SK-N-SH (cell line): ENCODE measurements around the gene CRAT. TPM values are rescaled to one million over a fixed set of nuclear protein-coding genes. Genes with fewer than 3 reads are reported as not detected.

Experiments used
- CTCF ChIA-PET: fragments of 300-600, 350-600 bp; formaldehyde crosslinking; extraction: SDS; loops from one replicate; lab custom pipeline; 2021; lab: Yijun Ruan, JAX
- POLR2A ChIA-PET: fragments of 350-600 bp; sonication (Branson Sonifier 250); formaldehyde crosslinking; extraction: SDS; loops from one replicate; lab custom pipeline; 2020; ENCODE audit warnings: antibody characterized with exemption, inconsistent platforms; lab: Yijun Ruan, JAX
- DNase-seq: peaks from one replicate; pipeline ENCODE4 v3.0.0; 2012
- H2AFZ ChIP-seq: fragments of 200-600 bp; sonication (generic); 2 replicates; pipeline ENCODE4 v1.8.1; 2016; ENCODE audit warnings: antibody characterized with exemption, mild to moderate bottlenecking, low read depth
- H3F3A ChIP-seq: fragments of 200-600 bp; sonication (generic); replicated peaks from 2 replicates; pipeline ENCODE3; 2016; ENCODE audit warnings: antibody characterized with exemption, mild to moderate bottlenecking; ENCODE audit not compliant: insufficient read depth
- H3K27ac ChIP-seq, 2 experiments: fragments of 200-500 bp in 1 of 2; fragments of 200-600 bp in 1 of 2; sonication (Bioruptor generic) in 1 of 2; sonication (generic), shearing (Covaris generic) in 1 of 2; 2 replicates each; pipeline versions ENCODE4 v1.5.1 to v1.6.1; 2014 to 2016; ENCODE audit warnings: low read depth in 2 of 2, inconsistent platforms in 1 of 2, low read length in 1 of 2, mild to moderate bottlenecking in 1 of 2, mixed read lengths in 1 of 2
- H3K27me3 ChIP-seq: fragments of 200-600 bp; sonication (generic), shearing (Covaris generic); 2 replicates; pipeline ENCODE4 v1.6.1; 2016; ENCODE audit warnings: mixed run types; ENCODE audit not compliant: insufficient read depth
- H3K36me3 ChIP-seq, 2 experiments: fragments of 200-500 bp in 1 of 2; fragments of 200-600 bp in 1 of 2; sonication (Bioruptor generic) in 1 of 2; sonication (generic) in 1 of 2; replicated peaks in 1 of 2; 2 replicates each; pipeline versions ENCODE3 to v1.5.1; 2014 to 2016; ENCODE audit warnings: low read length in 1 of 2, mild to moderate bottlenecking in 1 of 2; ENCODE audit not compliant: insufficient read depth in 2 of 2, control insufficient read depth in 1 of 2
- H3K4me1 ChIP-seq, 2 experiments: fragments of 200-500 bp in 1 of 2; fragments of 200-600 bp in 1 of 2; sonication (Bioruptor generic) in 1 of 2; sonication (generic), shearing (Covaris generic) in 1 of 2; 2 replicates each; pipeline versions ENCODE4 v1.5.1 to v1.6.1; 2014 to 2016; ENCODE audit warnings: low read depth in 1 of 2, low read length in 1 of 2, mixed run types in 1 of 2; ENCODE audit not compliant: insufficient read depth in 2 of 2, control insufficient read depth in 1 of 2
- H3K4me2 ChIP-seq: fragments of 200-600 bp; sonication (generic), shearing (Covaris generic); 2 replicates; pipeline ENCODE4 v1.6.1; 2017; ENCODE audit warnings: mixed run types
- H3K4me3 ChIP-seq, 2 experiments: fragments of 200-500 bp in 1 of 2; fragments of 200-600 bp in 1 of 2; sonication (Bioruptor generic) in 1 of 2; sonication (generic), shearing (Covaris generic) in 1 of 2; 2 replicates each; pipeline versions ENCODE4 v1.5.1 to v1.8.1; 2014 to 2016; ENCODE audit warnings: low read depth in 2 of 2, inconsistent platforms in 1 of 2, low read length in 1 of 2, mild to moderate bottlenecking in 1 of 2, mixed read lengths in 1 of 2, moderate library complexity in 1 of 2
- H3K79me2 ChIP-seq: fragments of 200-600 bp; sonication (generic); 2 replicates; pipeline ENCODE4 v1.8.1; 2017; ENCODE audit warnings: mild to moderate bottlenecking; ENCODE audit not compliant: insufficient read depth
- H3K9ac ChIP-seq: fragments of 200-600 bp; sonication (generic); 2 replicates; pipeline ENCODE4 v1.6.1; 2017; ENCODE audit warnings: mixed run types
- H3K9me2 ChIP-seq: fragments of 200-600 bp; sonication (generic); 2 replicates; pipeline ENCODE4 v1.6.1; 2017; ENCODE audit warnings: mixed run types
- H3K9me3 ChIP-seq: fragments of 200-600 bp; sonication (generic); 2 replicates; pipeline ENCODE4 v1.6.1; 2017; ENCODE audit warnings: mixed run types, mild to moderate bottlenecking, moderate library complexity
- H4K20me1 ChIP-seq: fragments of 200-600 bp; sonication (generic); 2 replicates; pipeline ENCODE4 v1.6.1; 2017; ENCODE audit warnings: mild to moderate bottlenecking, mixed run types; ENCODE audit not compliant: insufficient read depth
- CHD2 ChIP-seq: fragments of 150-350 bp; IDR thresholded peaks from 2 replicates; pipeline ENCODE4 v1.6.1; 2018; ENCODE audit warnings: low read length; ENCODE audit not compliant: partially characterized antibody
- ELF1 ChIP-seq: IDR thresholded peaks from 2 replicates; pipeline ENCODE4 v1.4.0; 2012
- EP300 ChIP-seq, 2 experiments: IDR thresholded peaks; 2 replicates each; pipeline versions ENCODE4 v1.4.0 to v1.6.1; 2012; ENCODE audit warnings: borderline replicate concordance in 1 of 2, low read depth in 1 of 2, low read length in 1 of 2
- EZH2phosphoT487 ChIP-seq: fragments of 200-600 bp; sonication (generic); IDR thresholded peaks from 2 replicates; pipeline ENCODE4 v1.6.1; 2017; ENCODE audit warnings: low read depth, mixed run types, mild to moderate bottlenecking, antibody characterized with exemption, moderate library complexity, borderline replicate concordance
- FOXJ3 ChIP-seq: sonication (generic); formaldehyde crosslinking; IDR thresholded peaks from 2 replicates; pipeline ENCODE4 v1.5.1; 2020; ENCODE audit warnings: mild to moderate bottlenecking, missing genetic modification reagents
- FOXM1 ChIP-seq: IDR thresholded peaks from 2 replicates; pipeline ENCODE4 v1.4.0; 2012; ENCODE audit warnings: low read depth, mild to moderate bottlenecking
- GABPA ChIP-seq: IDR thresholded peaks from 2 replicates; pipeline ENCODE4 v1.4.0; 2012; ENCODE audit warnings: low read depth, mild to moderate bottlenecking
- GATA2 ChIP-seq: sonication (generic); formaldehyde crosslinking; IDR thresholded peaks from 2 replicates; pipeline ENCODE4 v1.5.0; 2020; ENCODE audit warnings: mild to moderate bottlenecking, missing genetic modification reagents
- MAX ChIP-seq: IDR thresholded peaks from 2 replicates; pipeline ENCODE4 v1.4.0; 2012; ENCODE audit warnings: low read depth
- MXI1 ChIP-seq: IDR thresholded peaks from 2 replicates; pipeline ENCODE4 v1.6.1; 2012; ENCODE audit warnings: mild to moderate bottlenecking, low read depth, low read length, improper control_type of control experiment
- NFIC ChIP-seq: IDR thresholded peaks from 2 replicates; pipeline ENCODE4 v1.4.0; 2012; ENCODE audit warnings: borderline replicate concordance
- NRF1 ChIP-seq: IDR thresholded peaks from 2 replicates; pipeline ENCODE4 v1.6.1; 2012; ENCODE audit warnings: low read depth, mild to moderate bottlenecking, low read length
- RAD21 ChIP-seq: IDR thresholded peaks from 2 replicates; pipeline ENCODE4 v1.6.1; 2012; ENCODE audit warnings: mild to moderate bottlenecking, low read length
- RCOR1 ChIP-seq: fragments of 150-350 bp; IDR thresholded peaks from 2 replicates; pipeline ENCODE4 v1.6.1; 2017; ENCODE audit warnings: antibody characterized with exemption, low read length
- RXRA ChIP-seq: IDR thresholded peaks from 2 replicates; pipeline ENCODE4 v1.4.0; 2012; ENCODE audit warnings: low read depth, mild to moderate bottlenecking, borderline replicate concordance
- SMC3 ChIP-seq: IDR thresholded peaks from 2 replicates; pipeline ENCODE4 v1.6.1; 2012; ENCODE audit warnings: low read depth, low read length, improper control_type of control experiment
- TAF1 ChIP-seq: IDR thresholded peaks from 2 replicates; pipeline ENCODE4 v1.6.1; 2012; ENCODE audit warnings: low read depth, mild to moderate bottlenecking, low read length, moderate library complexity, borderline replicate concordance
- TCF12 ChIP-seq: IDR thresholded peaks from 2 replicates; pipeline ENCODE4 v1.4.0; 2012
- TEAD4 ChIP-seq: IDR thresholded peaks from 2 replicates; pipeline ENCODE4 v1.4.0; 2012; ENCODE audit warnings: mild to moderate bottlenecking, borderline replicate concordance; ENCODE audit not compliant: insufficient read depth
- USF1 ChIP-seq: IDR thresholded peaks from 2 replicates; pipeline ENCODE4 v1.4.0; 2012; ENCODE audit warnings: low read depth, borderline replicate concordance
- USF2 ChIP-seq: fragments of 150-350 bp; IDR thresholded peaks from 2 replicates; pipeline ENCODE4 v1.6.1; 2017; ENCODE audit warnings: antibody characterized with exemption, low read length, low read depth, borderline replicate concordance
- WGBS: methylation state at CpG from one replicate; pipeline ENCODE4 v1.1.6; 2017; ENCODE audit warnings: low lambda C conversion rate; 5-methylcytosine and 5-hydroxymethylcytosine counted together
- polyA plus RNA-seq, 3 experiments: library from polyadenylated mRNA; depleted of rRNA; stranded (reverse); fragments of >200 nt; gene quantifications; 2 replicates each; pipeline ENCODE4 v1.2.3, GENCODE V29; 2012
- TF ChIP-seq, protein P1 (sequence below): fragments of 150-350 bp; IDR thresholded peaks from 2 replicates; pipeline ENCODE4 v1.6.1; 2016; ENCODE audit warnings: mild to moderate bottlenecking, low read depth, low read length

CRAT gene
- polyA plus RNA-seq, 1 of the 3 experiments (the other 2 are of a cell fraction): 44.5 TPM

- TF ChIP-seq NFIC (no peak), RCOR1 (no peak), USF2 (no peak), EP300 (IDR thresholded peaks at IDR 0.05; ENCODE audit: borderline replicate concordance in 1 of 2, low read depth in 1 of 2, low read length in 1 of 2) (no peak), FOXJ3 (CRISPR knock-in tag) (no peak), NRF1 (no peak), GATA2 (CRISPR knock-in tag) (no peak), TCF12 (no peak), EZH2phosphoT487 (no peak), MAX (no peak), TAF1 (no peak), TEAD4 (no peak), SMC3 (no peak), MXI1 (no peak), ELF1 (no peak), RAD21 (no peak)
- TF ChIP-seq, all 33 proteins: peak for 0
- DNase-seq: no peak
- ChIA-PET POLR2A (no interaction called here), CTCF (interaction anchor here (1.2 kb wide), 1 partner anchor 8 kb away, joined by 4 read pairs; no protein-coding TSS in a partner anchor)
- H3K4me3 ChIP-seq: no peak overlapping the region
- no peaks in the 10 kb centered on the region for H3K79me2 ChIP-seq
- no peaks in the 10 kb centered on the region for H3K9me2 ChIP-seq
- no peak overlapping the region for H3K4me2 ChIP-seq
- WGBS: 76% methylated on average over 18 of the region's 21 CpGs
- no peaks in the 10 kb centered on the region for H3K27me3 ChIP-seq
- H3K27ac ChIP-seq: no peak overlapping the region
- H4K20me1 ChIP-seq: no peaks in the 10 kb centered on the region
- H3K9me3 ChIP-seq: no peaks in the 10 kb centered on the region
- no peak overlapping the region for H3K9ac ChIP-seq
- peaks cover 0 to 14% of the 10 kb centered on the region in 2 experiments for H3K36me3 ChIP-seq
- no peak overlapping the region for H2AFZ ChIP-seq
- H3F3A ChIP-seq: no peaks in the 10 kb centered on the region
- no peaks in the 10 kb centered on the region for H3K4me1 ChIP-seq
Observed at GRCh38 chr9:129058965-129059795, 51.4 kb downstream of the CRAT start.

DNA sequence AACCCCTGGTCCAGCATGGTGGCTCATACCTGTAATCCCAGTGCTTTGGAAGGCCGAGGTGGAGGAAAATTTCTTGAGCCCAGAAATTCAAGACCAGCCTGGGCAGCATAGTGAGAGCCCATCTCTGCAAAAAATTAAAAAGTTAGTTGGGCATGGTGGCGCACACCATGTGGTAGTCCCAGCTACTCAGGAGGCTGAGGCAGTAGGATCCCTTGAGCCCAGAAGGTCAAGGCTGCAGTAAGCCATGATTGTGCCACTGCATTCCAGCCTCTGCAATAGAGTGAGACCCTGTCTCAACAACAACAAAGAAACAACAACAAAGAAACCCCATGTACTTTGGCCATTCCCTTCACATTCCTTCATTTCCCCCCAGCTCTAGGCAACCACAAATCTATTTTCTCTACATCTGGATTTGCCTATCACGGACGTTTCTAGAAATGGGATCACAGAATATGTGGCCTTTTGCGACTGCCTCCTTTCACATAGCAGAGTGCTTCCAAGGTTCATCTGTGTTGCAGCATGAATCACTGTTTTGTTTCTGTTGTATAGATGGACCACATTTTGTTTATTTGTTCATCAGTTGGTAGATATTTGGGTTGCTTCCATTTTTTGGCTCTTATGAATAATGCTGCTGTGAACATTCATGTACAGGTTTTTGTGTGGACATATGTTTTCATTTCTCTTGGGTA, 56.3 kb downstream of the CRAT start:
- H4K20me1 ChIP-seq: no peaks in the 10 kb centered on the region
- H3K4me3 ChIP-seq: no peak overlapping the region
- H3K9me3 ChIP-seq: no peaks in the 10 kb centered on the region
- no peaks in the 10 kb centered on the region for H3K79me2 ChIP-seq
- H3K9ac ChIP-seq: no peak overlapping the region
- H2AFZ ChIP-seq: no peak overlapping the region
- no peak for DNase-seq
- no peak overlapping the region for H3K27ac ChIP-seq
- H3K27me3 ChIP-seq: no peaks in the 10 kb centered on the region
- H3K4me2 ChIP-seq: no peak overlapping the region
- WGBS: 90% methylated on average over 4 of the region's 5 CpGs
- H3K36me3 ChIP-seq: peaks cover 0 to 8% of the 10 kb centered on the region in 2 experiments
- H3K9me2 ChIP-seq: no peaks in the 10 kb centered on the region
- ChIA-PET CTCF (no interaction called here), POLR2A (no interaction called here)
- no peaks in the 10 kb centered on the region; a peak in 1 of 4 replicates for H3K4me1 ChIP-seq
- H3F3A ChIP-seq: no peaks in the 10 kb centered on the region
- TF ChIP-seq FOXJ3 (CRISPR knock-in tag) (no peak), FOXM1 (no peak), TAF1 (no peak), TEAD4 (no peak), GABPA (no peak), USF1 (no peak), CHD2 (no peak), RXRA (no peak)
- TF ChIP-seq, protein P1, sequence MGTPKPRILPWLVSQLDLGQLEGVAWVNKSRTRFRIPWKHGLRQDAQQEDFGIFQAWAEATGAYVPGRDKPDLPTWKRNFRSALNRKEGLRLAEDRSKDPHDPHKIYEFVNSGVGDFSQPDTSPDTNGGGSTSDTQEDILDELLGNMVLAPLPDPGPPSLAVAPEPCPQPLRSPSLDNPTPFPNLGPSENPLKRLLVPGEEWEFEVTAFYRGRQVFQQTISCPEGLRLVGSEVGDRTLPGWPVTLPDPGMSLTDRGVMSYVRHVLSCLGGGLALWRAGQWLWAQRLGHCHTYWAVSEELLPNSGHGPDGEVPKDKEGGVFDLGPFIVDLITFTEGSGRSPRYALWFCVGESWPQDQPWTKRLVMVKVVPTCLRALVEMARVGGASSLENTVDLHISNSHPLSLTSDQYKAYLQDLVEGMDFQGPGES: no peak
